COLO829 (cell line): ENCODE results near the gene GNA14.
"Not testable (repeated sequence)": the region's sequence is repeated elsewhere in the genome, so short reads cannot be mapped to it uniquely, and the experiment has no call there.

Experiments
- DNase-seq: peaks from one replicate; pipeline ENCODE4 v3.0.0; 2012; ENCODE audit warnings: low spot score

Gene GNA14

GRCh38 chr9:77588271-77588937 is 59.7 kb downstream of the GNA14 start:
- peak; percentile 90 for DNase-seq

GRCh38 chr9:77587851-77588250 is 60.3 kb downstream of the GNA14 start:
- DNase-seq: no peak

- DNase-seq: no peak
These were observed 61.1 kb downstream of the GNA14 start for GRCh38 chr9:77587042-77587441.

- no peak for DNase-seq
These were observed 61.5 kb downstream of the GNA14 start for GRCh38 chr9:77586591-77586990.

GRCh38 chr9:77585335-77585786 is 62.8 kb downstream of the GNA14 start:
- peak; percentile 57 for DNase-seq

GRCh38 chr9:77584927-77585326 is 63.2 kb downstream of the GNA14 start:
- not testable (repeated sequence) for DNase-seq

- no peak for DNase-seq
These were observed 65.1 kb downstream of the GNA14 start for GRCh38 chr9:77582961-77583576.

- DNase-seq: no peak
These were observed 65.6 kb downstream of the GNA14 start for GRCh38 chr9:77582525-77582924.

GRCh38 chr9:77575785-77576184 is 72.3 kb downstream of the GNA14 start:
- peak; percentile 42 for DNase-seq

GRCh38 chr9:77569335-77569734 is 78.8 kb downstream of the GNA14 start:
- no peak for DNase-seq

- no peak for DNase-seq
These were observed 84.9 kb downstream of the GNA14 start for GRCh38 chr9:77563174-77563573.

GRCh38 chr9:77562019-77562748 is 85.9 kb downstream of the GNA14 start:
- DNase-seq: no peak

GRCh38 chr9:77561331-77562018 is 86.6 kb downstream of the GNA14 start:
- DNase-seq: no peak

GRCh38 chr9:77556396-77556795 is 91.7 kb downstream of the GNA14 start:
- no peak for DNase-seq

GRCh38 chr9:77554586-77555105 is 93.5 kb downstream of the GNA14 start:
- DNase-seq: no peak

GRCh38 chr9:77547106-77547730 is 100.9 kb downstream of the GNA14 start:
- DNase-seq: no peak

GRCh38 chr9:77546376-77546950 is 101.7 kb downstream of the GNA14 start:
- no peak for DNase-seq

- DNase-seq: no peak
These were observed 103.6 kb downstream of the GNA14 start for GRCh38 chr9:77544546-77544945.

- no peak for DNase-seq
These were observed 104.8 kb downstream of the GNA14 start for GRCh38 chr9:77543131-77543822.

GRCh38 chr9:77541600-77541999 is 106.5 kb downstream of the GNA14 start:
- no peak for DNase-seq

GRCh38 chr9:77541055-77541454 is 107.1 kb downstream of the GNA14 start:
- DNase-seq: no peak
